Mammary epithelial cell (primary cell): ENCODE measurements around the gene RTTN.

Experiments used
- CTCF ChIP-seq, 2 donors: IDR thresholded peaks in 1 of 2; conservative IDR thresholded peaks in 1 of 2; 2 replicates each; pipeline ENCODE4 v1.5.1; 2011 to 2012; ENCODE audit warnings: inconsistent platforms in 2 of 2, low read length in 2 of 2, mild to moderate bottlenecking in 2 of 2, control low read depth in 1 of 2, low read depth in 1 of 2; ENCODE audit not compliant: insufficient read depth in 1 of 2; ENCODE audit errors: extremely low read depth in 1 of 2
- EZH2 ChIP-seq: IDR thresholded peaks from 2 replicates; pipeline ENCODE4 v1.6.1; 2012; ENCODE audit warnings: low read length, inconsistent platforms, borderline replicate concordance

GRCh38 chr18:70156886-70157285 lies 48.6 kb downstream of the RTTN start:
- no peak for TF ChIP-seq CTCF (conservative IDR thresholded peaks at IDR 0.05 in 1 of 2, IDR thresholded peaks at IDR 0.05 in 1 of 2; ENCODE audit: extremely low read depth in 1 of 2, insufficient read depth in 1 of 2, low read depth in 1 of 2, low read length in 2 of 2)
- TF ChIP-seq EZH2: no peak
